ENCODE measurements around the gene ZNF576.
"Not testable (repeated sequence)": the region's sequence is repeated elsewhere in the genome, so short reads cannot be mapped to it uniquely, and the experiment has no call there.

The ZNF576 gene

DNA sequence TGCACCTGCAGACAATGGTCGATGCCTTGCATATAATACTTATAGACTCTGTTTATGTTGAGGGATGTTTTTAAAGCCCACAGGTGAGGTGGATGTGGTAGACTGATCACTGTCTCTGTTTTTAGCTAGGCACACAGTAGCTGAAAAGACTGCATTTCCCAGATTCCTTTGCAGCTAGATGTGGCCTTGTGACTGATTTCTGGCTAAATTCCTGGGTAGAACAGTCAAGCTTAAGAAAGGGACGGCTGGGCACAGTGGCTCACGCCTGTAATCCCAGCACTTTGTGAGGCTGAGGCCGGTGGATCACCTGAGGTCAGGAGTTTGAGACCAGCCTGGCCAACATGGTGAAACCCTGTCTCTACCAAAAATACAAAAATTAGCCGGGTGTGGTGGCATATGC is 3.9 kb downstream of the ZNF576 start:
- DNase-seq, result not testable (repeated sequence)

DNA sequence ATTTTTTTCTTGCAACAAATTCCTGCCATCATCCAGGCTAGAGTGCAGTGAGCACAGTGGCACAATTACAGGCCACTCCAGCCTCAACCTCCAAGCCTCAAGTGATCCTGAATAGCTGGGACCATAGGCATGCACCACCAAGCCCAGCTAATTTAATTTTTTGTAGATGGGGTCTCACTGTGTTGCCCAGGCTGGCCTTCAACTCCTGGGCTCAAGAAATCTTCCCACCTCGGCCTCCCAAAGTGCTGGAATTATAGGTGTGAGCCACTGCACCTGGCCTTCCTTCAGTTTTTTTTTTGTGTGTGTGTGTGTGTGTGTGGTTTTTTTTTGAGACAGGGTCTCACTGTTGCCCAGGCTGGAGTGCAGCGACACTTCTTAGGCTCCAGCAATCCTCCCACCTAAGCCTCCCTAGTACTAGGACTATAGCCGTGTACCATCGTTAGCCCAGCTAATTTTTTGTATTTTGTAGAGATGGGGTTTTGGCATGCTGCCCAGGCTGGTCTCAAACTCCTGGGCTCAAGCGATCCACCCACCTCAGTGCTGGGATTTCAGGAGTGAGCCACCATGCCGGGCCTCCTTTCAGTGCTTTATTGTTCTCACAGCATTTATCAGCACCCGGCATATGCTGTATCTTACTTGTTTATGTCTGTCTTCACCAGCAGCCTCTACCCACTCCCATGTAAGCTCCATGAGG is 9.6 kb downstream of the ZNF576 start:
- DNase-seq, result no peak

DNA sequence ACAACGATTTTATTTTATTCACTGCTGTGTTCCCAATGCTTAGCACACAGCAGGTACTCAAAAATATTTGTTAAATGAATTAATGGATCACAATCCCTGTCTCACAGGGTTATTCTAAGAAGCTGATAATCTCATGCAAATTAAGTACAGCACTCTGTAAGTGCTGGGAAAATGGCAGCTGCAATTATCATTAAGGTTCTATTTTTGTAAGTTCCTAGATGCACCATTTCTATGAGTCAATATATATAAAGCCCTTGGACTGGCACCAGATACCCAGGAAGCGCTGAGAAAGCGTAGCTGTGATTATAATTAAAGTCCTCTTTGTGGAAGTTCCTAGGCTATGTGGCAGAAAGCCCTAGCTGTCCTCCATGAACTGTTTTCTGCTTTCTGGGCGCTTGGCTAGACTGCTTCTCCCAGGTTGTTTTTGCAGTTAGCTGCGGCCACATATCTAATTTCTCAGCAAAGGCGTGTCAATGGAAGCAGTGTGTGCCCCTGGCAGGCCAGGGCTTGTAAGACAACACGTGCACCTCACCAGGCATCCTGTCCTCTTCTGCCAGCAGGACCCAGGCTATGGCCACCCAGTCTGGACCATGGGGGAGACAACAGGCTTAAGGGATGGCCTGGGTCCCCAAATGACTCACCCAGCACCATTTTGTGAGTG is 10.3 kb downstream of the ZNF576 start:
- no peak for DNase-seq

DNA sequence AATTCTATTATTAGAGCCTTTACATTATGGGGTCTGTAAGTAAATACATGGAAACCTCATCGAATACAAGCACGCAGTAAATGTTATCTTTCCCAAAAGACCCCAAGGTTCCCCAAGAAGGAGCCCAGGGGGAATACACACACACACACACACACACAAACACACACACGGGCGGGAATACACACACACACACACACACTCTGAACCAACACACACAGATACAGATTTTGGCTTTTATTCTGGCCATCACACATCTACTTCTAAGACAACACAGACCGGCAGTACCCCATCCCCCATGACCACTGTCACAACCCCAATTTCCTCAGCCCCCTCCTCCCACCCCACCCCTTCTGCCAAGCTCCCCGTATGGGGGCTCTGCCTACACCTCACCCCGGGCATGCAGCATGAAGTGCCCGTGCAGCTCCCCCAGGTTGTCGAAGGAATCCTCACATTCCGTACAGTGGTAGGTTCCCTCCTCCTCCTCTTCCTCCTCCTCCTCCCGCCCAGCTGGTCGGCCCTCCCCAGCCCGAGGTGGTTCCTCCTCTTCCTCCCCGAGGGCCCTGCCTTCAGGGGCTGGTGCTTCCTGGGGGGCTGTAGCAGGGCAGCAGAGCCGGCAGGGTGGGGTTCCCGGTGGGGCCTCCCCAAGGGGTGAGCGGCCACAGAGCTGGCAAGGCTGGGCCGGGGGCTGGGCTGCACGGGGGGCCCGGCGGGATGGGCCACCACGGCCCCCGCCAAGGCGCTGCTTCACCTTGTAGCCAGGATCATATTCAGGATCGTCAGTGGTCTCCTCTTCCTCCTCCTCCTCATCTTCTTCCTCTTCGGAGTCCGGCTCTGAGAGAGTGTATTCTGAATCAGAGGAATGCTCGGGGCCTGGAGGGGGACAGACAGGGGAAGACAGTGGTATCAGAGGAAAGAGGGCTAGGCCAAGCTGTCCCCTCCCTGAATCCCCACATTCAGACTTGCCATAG is 11.1 kb downstream of the ZNF576 start:
- DNase-seq, result no peak

DNA sequence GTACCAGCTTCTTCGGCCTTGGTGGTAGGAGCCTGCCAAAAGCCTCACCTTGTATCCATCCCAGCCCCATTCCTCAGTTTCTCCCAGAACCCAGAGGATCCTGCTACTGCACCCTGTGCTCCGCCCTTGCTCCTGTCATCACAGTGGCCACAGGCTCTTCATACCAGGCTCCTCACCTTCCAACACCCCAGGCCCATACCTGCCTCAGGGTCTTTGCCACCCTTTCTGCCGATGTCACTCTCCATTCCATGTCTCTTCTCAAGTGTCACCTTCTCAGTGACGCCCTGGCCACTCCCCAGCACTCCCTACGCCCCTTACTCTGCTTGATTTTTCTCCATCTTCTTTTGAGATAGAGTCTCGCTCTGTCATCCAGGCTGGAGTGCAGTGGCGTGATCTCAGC is 13.5 kb downstream of the ZNF576 start:
- no peak for DNase-seq

DNA sequence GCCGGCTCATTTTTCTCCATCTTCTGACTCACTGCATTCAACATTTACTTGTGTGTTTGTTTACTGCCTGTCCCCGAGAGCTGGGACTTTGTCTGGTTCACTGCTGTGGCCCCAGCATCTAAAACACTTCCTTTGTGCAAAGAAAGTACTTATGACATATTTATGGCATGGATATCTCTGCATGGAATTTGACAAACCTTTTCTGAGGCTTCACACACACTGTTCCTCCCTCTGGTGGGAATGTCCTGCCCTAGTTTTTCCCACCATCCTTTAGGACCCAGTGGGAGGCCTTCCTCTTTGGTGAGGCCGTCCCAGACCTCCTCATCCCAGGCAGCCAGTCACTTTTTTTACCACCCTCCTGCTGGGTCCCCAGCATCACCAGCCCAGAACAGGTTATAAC is 14.1 kb downstream of the ZNF576 start:
- no peak for DNase-seq

DNA sequence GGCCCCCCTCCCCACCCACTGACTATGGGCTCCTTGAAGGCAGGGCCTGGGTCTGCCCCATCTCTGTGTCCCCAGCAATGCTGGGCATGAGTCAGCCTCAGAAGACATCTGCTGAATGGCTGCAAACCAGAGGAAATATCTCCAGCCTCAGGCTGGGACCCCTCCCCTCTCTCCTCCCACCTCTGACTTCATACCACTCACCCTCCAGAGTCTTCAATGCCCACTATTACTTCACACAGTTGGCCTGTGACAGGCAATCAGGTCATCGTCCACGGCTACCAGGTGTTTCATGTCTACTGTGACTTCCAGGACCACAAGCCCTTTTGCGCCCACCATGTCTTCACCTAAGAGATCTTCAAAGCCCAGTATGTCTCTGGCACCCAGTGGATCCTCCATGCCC is 15.4 kb downstream of the ZNF576 start, which contains the start of gene SRRM5:
Gene SRRM5, plus strand, starts transcription at position 301 of the 400 bp plus-strand sequence. Its CDS starts 34 bp downstream, at position 335.
- DNase-seq, result no peak

DNA sequence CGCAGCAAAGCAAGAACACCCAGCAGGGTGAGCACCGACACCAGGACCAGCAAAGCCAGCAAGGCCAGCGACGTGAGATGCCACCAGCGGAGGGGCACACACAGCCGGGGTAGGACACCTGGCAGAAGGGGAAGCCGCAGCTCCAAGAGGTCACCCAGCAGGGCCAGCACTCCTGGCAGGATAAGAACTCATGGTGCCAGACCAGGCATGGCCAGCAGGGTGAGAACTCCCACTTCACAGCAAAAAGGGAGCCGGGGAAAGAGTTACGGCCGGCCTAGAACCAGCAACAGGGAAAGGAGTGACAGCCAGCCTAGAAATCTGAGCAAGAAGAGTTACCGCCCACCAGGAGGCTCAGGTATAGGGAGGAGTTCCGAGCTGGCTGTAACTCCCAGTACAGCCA is 16.0 kb downstream of the ZNF576 start:
- no peak for DNase-seq

DNA sequence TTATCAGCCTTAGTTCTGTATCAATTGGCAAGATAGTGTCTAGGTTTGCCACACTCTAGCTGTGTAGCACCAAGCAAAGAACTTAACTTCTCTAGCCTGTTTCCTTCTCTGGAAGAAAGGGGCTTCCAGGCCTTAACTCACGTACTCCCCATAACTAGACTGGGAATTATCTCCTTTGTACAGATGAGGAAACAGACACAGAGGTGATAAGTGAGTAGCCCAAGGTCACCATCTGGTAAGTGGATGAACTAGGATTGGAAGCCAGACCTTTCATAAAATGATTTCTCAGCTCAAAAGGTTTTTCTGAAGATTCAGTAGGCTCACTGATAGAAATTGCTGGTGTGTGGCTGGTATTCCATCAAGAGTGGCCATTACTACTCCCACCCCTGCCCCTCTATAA is 19.9 kb downstream of the ZNF576 start:
- DNase-seq, result no peak

DNA sequence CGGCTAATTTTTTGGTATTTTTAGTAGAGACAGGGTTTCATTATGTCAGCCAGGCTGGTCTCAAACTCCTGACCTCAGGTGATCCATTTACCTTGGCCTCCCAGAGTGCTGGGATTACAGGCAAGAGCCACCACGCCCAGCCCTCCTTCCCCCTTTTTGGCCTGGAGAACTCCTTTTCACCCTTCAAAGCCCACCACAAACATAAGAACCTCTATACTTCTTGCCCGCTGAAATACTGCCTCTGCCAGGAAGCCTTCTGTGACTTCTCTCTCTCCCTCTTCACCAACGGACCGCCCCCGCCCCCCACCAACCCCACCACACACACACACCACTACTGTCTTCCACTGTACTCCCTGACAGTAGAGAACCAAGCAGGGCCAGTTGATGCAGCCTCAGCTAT is 20.6 kb downstream of the ZNF576 start:
- no peak for DNase-seq

DNA sequence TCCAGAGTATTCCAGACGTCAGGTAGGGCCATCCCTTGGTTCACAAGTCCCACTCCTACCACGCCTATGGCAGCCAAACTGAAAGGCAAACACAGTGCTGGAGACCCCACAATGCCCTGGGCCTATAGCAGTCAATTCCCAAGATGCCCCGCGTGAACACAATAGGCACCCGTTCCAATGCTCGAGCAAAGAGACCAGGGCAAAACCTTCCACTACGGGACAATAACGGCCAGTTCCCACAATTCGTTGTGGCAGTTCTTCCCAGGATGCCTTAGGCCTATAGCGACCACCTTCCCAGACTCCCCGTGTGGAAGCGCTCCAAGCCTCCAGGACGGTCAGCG is 22.5 kb downstream of the ZNF576 start:
- peak; percentile 89 for DNase-seq

DNA sequence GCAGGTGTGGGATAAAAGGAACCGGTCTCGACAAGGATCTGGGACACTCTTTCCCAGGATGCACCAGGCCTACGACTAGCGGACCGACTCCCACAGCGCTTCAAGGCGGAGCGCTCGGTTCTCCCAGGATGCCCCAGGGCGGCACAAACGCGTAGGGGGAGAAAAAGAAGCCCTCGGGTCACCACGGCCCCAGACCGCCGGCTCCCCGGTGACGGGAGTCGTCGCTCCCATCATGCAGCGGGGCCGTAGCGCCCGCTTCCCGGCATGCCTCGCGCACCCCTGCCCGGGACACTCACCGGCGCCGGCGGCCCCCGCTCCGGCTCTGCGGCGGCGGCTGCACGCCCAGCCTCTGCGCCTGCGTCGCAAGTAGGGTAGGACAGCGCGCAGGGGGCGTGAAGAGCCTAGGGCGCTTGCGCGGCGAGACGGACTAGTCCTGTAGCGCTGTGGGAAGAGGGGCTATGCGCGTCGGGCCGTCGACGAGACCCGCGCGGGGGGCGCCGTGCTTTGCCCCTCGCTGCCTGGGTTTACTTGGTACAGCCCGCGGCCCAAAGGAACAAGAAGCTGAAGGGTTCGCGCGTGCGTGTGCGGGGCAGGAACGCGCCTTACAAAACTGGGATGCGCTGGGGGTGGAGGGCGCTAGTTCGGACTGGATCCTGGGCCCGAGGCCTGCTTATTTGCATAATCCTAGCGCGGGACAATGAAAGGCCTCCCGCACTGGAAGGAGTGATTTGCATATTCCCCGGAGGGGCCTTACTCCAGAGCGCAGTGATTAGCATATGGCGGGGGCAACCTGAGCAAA is 23.1 kb downstream of the ZNF576 start, which contains the start of gene ZNF428:
Gene ZNF428, minus strand, starts transcription at position 368 of the 799 bp plus-strand sequence. CDS start 5,325 bp downstream, outside the sequence.
- peak; percentile 97 for DNase-seq

DNA sequence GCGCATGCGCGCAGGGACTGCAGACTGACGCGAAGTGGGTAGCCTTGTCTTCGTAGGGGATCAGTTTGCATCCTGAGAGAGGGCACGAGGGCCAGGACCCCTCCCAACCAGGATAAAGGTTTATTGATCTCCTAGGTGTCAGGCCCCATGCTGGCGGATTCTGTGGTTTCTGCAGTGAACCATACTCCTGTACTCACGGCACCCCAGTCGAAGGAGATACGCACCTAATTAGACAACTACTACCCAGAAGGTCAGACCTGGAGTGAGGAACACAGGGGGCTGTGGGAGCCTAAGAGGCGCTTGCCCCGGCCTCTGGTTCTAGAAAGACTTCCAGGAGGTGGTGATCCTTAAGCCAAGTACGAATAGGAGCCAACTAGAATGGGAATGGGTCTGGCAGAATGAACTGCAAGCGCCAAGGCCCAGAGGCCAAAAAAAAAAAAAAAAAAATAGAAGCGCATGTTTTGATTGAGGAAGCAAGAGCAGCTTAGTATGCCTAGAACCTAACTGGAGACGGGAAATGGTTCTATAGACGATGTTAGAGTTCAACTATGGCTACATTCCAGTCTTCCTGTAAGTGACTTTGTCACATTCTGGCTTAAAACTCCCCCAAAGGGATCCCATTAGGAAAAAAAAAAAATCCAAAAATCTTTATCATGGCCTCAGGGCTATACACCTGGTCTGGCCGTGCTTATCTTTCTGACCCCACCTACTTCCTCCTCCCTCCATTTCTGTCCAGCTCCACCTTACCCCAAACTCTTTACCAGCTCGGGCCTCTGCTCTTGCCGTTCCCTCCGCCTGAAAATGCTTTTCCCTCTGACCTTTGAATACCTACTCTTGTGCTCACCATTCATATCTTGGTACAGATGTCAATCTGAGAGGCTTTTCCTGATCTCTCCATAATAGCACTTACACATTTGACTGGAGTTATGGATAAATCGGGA is 23.9 kb downstream of the ZNF576 start:
- DNase-seq, result no peak

DNA sequence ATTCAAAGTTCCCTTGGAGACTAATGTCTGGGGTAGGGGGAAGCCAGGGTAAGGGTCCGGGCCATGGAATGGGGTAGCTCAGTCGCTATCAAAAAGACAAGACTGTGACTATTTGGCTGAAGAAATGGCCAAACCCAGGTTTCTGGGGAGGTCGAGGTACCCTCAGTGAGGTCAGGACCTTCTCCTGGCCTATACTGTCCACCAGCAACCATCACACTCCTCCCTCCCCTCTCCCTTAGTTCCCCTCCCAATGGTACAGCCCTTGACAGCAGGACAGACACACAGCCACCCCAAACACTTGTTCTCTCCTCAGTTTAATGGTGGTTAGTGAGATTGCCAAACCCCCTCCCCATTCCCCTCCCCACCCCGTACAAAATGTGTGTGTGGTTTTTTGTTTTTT is 25.7 kb downstream of the ZNF576 start:
- DNase-seq, result no peak

DNA sequence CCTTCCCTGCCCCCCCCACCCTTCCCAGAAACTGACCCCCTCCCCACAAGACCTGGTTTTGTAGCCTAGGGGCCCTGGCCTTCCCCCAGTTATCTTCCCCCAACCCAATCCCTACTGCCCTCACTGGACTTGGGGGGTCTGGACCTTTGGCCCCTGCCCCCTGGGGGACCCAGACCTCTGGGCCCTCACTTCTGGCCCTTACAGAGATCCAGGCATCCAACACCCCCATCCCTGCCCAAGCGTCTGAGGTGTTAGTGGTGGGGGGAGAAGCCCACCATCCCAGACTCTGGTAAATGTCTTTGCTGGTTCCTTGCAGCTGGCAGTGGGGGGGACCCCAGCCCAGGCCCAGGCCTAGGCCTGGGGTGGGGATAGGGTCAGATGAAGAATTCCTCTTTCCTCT is 26.6 kb downstream of the ZNF576 start:
- no peak for DNase-seq

DNA sequence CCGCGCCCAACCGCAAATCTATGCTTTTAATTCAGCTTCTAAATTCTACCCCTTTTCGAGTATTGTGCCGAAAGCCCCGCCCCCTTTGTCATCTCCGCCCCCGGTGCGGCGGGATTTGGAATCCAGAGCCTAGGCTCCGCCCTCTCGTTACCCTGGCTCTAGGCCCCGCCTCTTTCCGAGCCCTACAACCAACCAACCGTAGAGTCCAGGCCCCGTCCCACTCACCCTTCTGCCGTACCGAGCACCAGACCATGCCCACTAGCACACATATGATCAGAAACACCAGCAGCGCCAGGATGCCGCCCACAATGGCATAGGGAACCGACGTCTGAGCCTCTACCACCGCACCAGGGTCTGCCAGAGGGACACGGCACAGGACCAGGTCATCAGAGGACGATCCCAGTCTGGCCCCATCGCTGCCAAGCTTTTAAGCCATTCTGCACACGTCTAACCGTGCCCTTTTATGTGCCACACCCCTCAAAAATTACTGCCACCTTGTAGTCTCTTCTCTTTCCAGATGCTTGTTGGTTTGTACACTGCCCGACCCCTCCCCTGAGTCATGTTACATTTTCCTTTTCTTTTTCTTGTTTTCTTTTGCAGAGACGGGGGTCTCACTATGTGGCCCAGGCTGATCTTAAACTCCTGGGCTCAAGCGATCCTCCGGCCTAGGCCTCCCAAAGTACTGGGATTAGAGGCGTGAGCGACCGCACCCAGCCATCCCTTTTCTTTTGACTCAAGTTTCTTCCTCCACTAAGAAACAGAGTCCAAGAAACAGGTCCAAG is 27.7 kb downstream of the ZNF576 start:
- DNase-seq, result no peak

DNA sequence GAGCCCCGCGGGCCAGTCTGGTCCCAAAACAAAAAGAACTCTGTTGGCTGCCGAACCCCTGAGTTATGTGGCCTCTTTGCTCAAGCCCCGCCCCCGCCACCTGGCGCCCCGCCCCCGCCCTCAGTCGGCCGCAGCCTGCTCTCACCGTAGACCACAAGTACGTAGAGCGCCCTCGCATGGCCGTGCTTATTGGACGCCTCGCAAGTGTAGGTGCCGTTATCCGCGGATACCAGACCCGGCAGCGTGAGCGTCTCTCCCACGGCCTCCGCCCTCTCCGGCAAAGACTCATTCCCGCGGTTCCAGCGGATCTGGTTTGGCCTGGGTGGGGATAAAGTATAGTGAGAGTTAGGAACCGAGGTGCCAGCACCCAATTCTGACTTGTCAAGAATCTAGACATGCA is 28.5 kb downstream of the ZNF576 start:
- DNase-seq, result no peak

DNA sequence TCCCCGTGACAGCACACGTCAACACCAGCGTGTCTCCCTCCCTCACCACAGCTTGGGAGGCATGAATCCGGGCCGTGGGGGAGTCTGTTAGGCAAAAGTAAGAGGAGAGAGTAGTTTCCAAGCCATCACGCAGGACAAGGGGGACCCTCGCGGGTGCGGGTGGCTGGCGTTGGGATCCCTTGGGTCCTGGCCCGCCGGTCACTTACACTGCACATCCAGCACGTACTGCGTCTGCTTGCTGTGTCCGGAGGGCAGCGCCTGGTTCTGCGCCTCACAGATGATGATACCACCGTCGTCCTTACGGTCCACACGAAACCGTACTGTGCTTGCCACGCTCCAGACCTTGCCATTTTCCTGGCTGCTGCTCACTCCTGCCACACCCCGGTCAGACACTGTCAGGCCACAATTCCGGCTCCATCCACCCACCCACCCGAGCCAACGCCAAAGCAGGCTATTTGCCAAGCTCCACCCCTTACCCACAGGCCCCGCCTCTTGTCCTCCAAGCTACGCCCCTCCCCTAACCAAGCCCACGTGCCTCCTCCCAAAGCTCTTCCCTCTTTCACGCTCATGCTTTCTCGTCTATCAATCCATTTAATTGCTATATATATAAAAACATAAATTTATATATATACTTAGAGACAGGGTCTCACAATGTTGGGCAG is 29.7 kb downstream of the ZNF576 start:
- no peak for DNase-seq

DNA sequence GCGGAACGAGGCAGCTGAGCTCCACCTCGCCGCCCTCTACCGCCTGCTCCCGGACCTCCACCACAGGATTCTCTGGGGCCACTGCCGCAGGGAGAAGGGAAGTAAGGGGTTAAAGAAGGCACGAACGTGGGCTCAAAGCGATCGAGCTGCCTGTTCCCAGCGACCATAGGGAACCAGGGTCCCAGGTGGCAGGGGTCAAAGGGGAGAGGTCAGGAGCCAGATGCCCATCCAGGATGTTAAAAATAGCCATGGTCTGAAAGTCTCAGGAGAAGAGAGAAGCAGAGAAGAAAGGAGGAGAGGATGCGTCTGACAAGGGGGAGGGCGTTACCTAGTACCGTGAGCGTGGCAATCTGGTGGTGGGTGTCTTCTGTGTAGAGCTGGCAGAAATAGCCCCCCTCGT is 30.4 kb downstream of the ZNF576 start:
- no peak for DNase-seq

Measured in NCI-H146 (cell line).